ENCODE data around the gene PPARG.

Gene PPARG

GRCh38 chr3:12340506-12340905 is 51.6 kb downstream of the PPARG start:
- DNase-seq (ENCODE audit: low read depth in 2 of 3, low spot score in 1 of 3) = no peak

DNA sequence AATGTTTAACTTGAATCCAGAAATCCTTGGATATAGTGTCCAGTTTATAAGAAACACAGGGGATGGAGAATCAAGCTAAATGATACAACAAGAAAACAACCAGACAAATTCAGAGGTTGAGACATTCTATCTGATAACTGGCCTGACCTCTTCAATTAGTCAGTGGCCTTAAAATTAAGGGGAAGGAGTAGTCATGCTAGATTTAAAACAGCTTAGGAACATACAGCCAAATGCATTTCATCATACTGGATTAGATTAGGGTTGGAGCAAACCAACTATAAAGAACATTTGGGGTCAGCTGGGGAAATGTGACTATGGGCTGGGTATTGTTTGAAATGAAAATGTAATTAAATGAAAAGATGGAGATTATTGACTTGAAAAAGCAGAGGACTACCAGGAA is 53.3 kb downstream of the PPARG start:
- no peak for DNase-seq (ENCODE audit: low read depth in 2 of 3, low spot score in 1 of 3)

DNA sequence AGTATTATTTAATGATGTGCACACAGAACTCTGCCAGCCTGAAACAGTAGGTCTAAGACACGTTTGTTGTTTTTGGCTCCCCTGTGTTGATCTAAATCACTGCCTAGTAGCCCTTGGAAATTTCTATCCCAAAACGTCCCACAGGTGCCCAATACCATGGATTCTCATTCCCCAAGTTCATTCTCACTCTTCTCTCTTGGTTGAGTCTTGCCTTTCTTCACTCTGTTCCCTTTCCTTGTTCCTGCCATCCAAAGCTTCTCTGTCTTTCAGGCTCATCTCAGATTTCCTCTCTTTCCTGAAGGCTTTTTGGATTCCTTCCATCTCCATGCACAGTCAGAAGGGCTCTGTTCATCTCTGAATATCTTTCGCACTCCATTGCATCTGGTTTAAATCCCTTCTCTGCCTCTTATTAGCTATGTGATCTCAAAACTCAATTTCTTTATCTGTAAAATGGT is 54.2 kb downstream of the PPARG start:
- no peak for DNase-seq (ENCODE audit: low read depth in 2 of 3, low spot score in 1 of 3)

- DNase-seq (ENCODE audit: low read depth in 2 of 3, low spot score in 1 of 3) = no peak
Observed at GRCh38 chr3:12345141-12345561, 56.3 kb downstream of the PPARG start.

DNA sequence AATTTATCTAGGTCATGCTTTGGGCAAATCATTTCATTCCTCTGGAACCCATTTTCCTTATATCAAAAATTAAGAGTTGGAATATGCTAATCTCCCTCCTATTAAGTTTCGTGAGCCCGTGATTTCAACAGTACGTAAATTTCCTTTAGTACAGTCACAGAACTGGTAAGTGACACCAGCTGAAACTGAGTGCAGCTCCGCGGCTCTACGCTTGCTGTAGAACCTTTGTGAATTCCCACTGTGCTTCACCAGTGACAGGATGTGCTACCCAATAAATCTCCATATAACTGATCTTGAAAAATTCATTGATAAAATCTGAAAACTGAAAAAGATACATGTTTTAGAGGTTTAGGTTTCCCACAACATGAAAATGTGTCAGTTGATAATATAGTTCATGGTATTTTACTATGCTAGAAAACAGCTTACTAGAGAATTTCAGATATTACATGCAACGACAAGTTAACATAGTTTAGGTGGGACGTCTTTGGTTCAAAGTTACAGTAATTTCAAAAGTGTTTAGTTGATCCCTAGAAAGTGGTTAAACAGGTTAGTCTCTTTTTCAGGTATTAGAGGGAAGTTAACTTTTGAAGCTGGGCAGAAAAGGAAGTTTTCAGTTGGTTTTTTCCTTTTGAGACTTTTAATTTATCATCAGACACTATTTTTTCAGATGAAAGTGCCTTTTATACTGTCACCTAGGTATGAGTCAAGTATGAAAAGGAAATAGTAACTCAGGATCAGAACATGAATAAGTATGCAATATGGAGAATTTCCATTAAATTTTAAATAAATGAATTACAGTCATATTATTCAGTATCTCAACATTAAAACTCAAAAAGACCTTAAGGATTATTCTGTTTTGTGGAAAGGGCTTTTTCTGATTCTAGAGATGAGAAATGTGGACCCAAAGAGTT is 57.0 kb downstream of the PPARG start:
- no peak for DNase-seq (ENCODE audit: low read depth in 2 of 3, low spot score in 1 of 3)

DNA sequence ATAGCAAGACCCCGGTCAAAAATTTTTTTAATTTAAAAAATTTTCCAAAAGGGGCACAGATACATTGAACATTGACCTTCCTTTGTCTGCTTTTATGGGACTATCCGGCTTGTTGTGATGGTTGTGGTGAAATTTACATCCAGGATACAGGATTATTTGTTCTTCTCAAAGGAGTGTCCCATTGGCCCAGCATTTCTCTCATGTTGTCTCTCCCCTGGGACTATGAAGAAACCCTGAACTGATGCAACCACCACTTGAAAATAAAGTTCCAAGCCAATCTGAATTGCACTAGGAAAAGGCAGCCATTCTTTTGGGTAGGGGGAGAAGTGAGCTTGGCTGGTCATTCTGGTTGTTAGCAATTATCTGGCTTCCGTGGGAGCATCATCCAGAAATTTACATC is 58.4 kb downstream of the PPARG start:
- no peak for DNase-seq (ENCODE audit: low read depth in 2 of 3, low spot score in 1 of 3)

- DNase-seq (ENCODE audit: low read depth in 2 of 3, low spot score in 1 of 3) = no peak
Observed at GRCh38 chr3:12349895-12350811, 61.3 kb downstream of the PPARG start.

DNA sequence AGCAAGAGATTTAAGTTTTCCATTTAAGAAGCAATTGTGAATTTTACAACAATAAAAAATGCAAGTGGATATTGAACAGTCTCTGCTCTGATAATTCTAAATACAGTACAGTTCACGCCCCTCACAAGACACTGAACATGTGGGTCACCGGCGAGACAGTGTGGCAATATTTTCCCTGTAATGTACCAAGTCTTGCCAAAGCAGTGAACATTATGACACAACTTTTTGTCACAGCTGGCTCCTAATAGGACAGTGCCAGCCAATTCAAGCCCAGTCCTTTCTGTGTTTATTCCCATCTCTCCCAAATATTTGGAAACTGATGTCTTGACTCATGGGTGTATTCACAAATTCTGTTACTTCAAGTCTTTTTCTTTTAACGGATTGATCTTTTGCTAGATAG is 62.3 kb downstream of the PPARG start:
- DNase-seq (ENCODE audit: low read depth in 2 of 3, low spot score in 1 of 3) = no peak

DNA sequence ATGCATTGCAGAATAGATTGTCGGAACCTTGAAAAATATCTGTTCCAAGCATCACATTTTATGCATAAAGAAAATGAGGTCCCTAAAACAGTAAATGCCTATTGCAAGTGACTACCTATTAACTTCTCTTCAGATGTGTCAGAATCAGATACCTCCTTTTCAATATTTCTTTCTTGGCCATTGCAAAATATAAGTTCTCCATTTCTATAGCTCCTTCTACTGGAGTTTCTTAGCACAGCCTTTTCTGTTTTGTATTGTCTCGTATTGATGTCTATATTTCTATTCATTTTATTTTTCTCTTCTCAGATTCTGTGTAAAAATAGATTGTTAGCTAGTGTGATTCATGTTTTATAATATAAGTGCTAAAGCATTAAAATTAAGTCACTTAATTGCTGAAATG is 63.4 kb downstream of the PPARG start:
- no peak for DNase-seq (ENCODE audit: low read depth in 2 of 3, low spot score in 1 of 3)

- no peak for DNase-seq (ENCODE audit: low read depth in 2 of 3, low spot score in 1 of 3)
Observed at GRCh38 chr3:12352755-12353154, 63.9 kb downstream of the PPARG start.

DNA sequence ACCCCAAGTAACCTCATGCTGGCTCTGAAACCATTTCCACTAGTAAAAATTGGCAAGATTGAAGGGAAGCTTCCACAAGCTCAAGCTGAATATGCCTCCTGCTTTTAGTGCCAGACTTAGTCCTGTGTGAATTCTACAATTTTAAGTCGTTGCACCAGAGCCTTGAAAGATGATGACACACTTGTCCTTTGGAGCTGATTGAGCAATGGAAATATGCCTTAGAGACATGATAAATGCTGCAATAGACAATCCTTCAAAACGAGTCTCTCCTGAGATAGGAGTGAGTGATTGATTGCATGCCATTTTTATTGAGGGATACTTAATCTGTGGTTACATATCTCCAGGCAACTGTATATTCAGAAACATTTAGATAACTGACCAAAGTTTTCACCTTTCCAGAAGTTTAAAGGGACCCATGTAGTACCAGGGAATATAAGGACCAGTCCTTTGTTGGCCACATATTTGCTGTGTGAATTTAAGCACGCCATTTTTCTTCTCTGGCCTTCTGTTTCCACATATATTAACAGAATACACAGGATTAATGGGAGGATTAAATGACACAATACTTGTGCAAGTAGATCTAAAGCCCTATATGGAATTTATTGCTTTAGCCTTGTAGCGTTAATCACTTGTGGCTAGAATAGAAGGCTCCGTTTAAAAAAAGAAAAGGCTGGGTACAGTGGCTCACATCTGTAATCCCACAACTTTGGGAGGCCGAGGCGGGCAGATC is 65.1 kb downstream of the PPARG start:
- no peak for DNase-seq (ENCODE audit: low read depth in 2 of 3, low spot score in 1 of 3)

GRCh38 chr3:12356175-12356574 is 67.3 kb downstream of the PPARG start:
- DNase-seq (ENCODE audit: low read depth in 2 of 3, low spot score in 1 of 3) = no peak

GRCh38 chr3:12356996-12357395 is 68.1 kb downstream of the PPARG start:
- DNase-seq (ENCODE audit: low read depth in 2 of 3, low spot score in 1 of 3) = no peak

- DNase-seq (ENCODE audit: low read depth in 2 of 3, low spot score in 1 of 3) = no peak
Observed at GRCh38 chr3:12357456-12357855, 68.6 kb downstream of the PPARG start.

DNA sequence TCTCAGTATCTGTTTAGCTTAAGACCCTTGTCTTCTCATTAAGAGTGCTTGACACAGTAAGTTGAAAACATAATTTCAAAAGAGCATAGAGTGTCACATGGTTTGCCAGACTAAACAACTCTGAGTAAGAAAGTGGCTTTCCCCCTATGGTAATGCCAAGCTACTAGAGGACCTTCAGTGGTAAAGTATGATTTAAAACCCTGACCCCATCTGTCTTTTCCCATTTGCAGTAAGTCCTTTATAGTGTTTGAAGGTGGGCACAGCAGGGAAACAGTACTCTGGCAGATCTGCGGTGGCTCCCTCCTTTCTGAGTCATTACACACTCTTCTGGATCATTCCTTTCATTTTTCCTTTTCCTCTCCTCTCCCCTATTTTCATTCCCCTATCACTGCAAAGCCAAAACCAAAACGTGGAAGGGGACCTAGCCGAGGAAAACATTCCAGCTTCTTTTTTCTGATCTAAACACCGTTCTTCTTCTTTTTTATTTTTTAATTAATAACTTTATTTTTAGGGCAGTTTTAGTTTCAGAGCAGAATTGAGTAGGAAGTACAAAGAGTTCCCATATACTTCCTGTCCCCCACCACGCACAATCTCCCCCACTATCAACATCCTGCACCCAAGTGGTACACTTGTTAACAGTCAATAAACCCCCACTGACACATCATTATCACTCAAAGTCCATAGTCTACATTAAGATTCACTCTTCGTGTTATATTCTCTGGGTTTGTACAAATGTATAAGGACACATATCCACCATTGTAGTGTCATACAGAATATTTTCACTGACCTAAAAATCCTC is 74.7 kb downstream of the PPARG start:
- no peak for DNase-seq (ENCODE audit: low read depth in 2 of 3, low spot score in 1 of 3)

- no peak for DNase-seq (ENCODE audit: low read depth in 2 of 3, low spot score in 1 of 3)
Observed at GRCh38 chr3:12367346-12367745, 78.5 kb downstream of the PPARG start.

DNA sequence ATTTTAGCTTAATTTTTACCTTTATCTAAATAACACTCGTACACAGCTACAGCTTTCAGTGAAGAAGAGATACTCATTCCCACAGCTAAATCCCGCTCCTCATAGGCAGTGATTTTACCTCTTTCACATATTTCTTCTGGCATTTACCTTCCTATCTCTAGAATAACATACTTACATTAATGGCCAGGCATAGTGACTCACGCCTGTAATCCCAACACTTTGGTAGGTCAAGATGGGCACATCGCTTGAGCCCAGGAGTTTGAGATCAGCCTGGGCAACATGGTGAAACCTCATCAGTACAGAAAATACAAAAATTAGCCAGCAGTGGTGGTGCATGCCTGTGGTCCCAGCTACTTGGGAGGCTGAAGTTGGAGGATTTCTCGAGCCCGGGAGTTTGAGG is 80.2 kb downstream of the PPARG start:
- no peak for DNase-seq (ENCODE audit: low read depth in 2 of 3, low spot score in 1 of 3)

GRCh38 chr3:12369598-12369997 is 80.7 kb downstream of the PPARG start:
- DNase-seq (ENCODE audit: low read depth in 2 of 3, low spot score in 1 of 3) = no peak

DNA sequence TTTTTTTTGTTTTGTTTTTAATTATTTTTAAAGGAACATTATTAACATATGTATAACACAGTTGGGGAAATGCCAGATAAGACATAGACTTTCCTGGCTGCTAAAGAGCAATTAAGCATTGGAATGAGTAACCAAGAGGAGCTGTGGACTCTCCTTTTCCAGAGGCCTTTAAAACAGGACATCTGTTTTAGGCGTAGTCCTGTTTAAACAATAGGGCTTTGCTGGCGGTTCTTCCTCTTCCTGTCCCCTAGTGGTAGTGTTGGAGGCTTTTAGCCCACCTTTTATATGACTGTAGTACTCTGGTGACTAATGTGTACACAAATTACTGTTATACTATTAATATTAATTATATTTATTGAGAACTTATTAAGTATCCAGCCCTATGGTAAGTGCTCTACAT is 81.9 kb downstream of the PPARG start:
- DNase-seq (ENCODE audit: low read depth in 2 of 3, low spot score in 1 of 3) = no peak

DNA sequence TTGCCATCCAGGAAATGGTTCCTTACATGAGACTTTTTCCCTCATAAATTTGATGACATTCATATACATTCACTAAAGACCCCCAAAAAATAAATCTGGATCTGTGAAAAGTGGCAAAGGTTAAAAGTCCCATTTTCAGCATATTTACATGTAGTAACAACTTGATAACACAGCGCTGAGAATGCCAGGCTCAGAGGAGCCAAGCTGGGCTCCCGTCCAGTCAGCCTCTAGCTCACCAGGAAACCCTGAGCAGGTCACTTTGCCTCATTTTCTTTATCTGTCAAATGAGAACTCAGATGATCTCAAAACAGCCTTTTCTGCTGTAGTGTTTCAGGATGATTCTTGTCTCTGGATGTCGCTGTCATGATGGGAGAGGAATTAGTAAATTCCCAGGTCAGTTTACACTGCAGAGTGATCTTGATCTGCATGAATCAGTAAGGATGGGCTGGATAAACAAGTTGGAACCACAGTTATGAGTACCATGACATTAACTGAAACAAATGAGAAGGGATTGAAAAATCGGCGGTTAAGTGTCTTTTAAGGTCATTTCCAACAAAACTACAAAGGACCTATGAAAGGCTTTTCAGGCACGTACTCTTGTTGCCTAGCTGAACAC is 82.8 kb downstream of the PPARG start:
- no peak for DNase-seq (ENCODE audit: low read depth in 2 of 3, low spot score in 1 of 3)
